ENCODE measurements around the gene TMEM138.

GRCh38 chr11:61350336-61350735, 11.8 kb upstream of the TMEM138 start:
- TF ChIP-seq CTCF (IDR thresholded peaks at IDR 0.05; ENCODE audit: low read depth, low read length): no peak
- no peak for TF ChIP-seq EZH2phosphoT487 (IDR thresholded peaks at IDR 0.05; ENCODE audit: low read depth)
